GM10847 (cell line): ENCODE measurements around the gene CREBBP.

Source experiments
- POLR2A ChIP-seq: IDR thresholded peaks from 2 replicates; pipeline ENCODE4 v1.6.1; 2011; ENCODE audit not compliant: insufficient read length; ENCODE audit errors: extremely low read depth

Gene CREBBP

GRCh38 chr16:3782566-3782965 is 97.9 kb downstream of the CREBBP start:
- no peak for TF ChIP-seq POLR2A

- TF ChIP-seq POLR2A = no peak
These were observed 99.1 kb downstream of the CREBBP start for GRCh38 chr16:3781421-3781820.

- TF ChIP-seq POLR2A = no peak
These were observed 99.9 kb downstream of the CREBBP start for GRCh38 chr16:3780570-3780969.

- no peak for TF ChIP-seq POLR2A
These were observed 104.2 kb downstream of the CREBBP start for GRCh38 chr16:3776316-3776715.

GRCh38 chr16:3774819-3775218 is 105.7 kb downstream of the CREBBP start:
- no peak for TF ChIP-seq POLR2A

- no peak for TF ChIP-seq POLR2A
These were observed 106.3 kb downstream of the CREBBP start for GRCh38 chr16:3774156-3774767.

- no peak for TF ChIP-seq POLR2A
These were observed 106.8 kb downstream of the CREBBP start for GRCh38 chr16:3773663-3774062.

GRCh38 chr16:3771513-3771912 is 109.0 kb downstream of the CREBBP start:
- TF ChIP-seq POLR2A = no peak

- no peak for TF ChIP-seq POLR2A
These were observed 110.0 kb downstream of the CREBBP start for GRCh38 chr16:3770530-3770929.

- no peak for TF ChIP-seq POLR2A
These were observed 110.6 kb downstream of the CREBBP start for GRCh38 chr16:3769942-3770341.

GRCh38 chr16:3769013-3769412 is 111.5 kb downstream of the CREBBP start:
- TF ChIP-seq POLR2A = no peak

- TF ChIP-seq POLR2A = no peak
These were observed 113.1 kb downstream of the CREBBP start for GRCh38 chr16:3767333-3767986.

GRCh38 chr16:3766177-3766576 is 114.3 kb downstream of the CREBBP start:
- no peak for TF ChIP-seq POLR2A

GRCh38 chr16:3764409-3764808 is 116.1 kb downstream of the CREBBP start:
- no peak for TF ChIP-seq POLR2A

- no peak for TF ChIP-seq POLR2A
These were observed 118.3 kb downstream of the CREBBP start for GRCh38 chr16:3762107-3762750.

- no peak for TF ChIP-seq POLR2A
These were observed 119.0 kb downstream of the CREBBP start for GRCh38 chr16:3761375-3762106.
